Measurements from ENCODE around the gene ZMYND8.
"Not testable (repeated sequence)": the region's sequence is repeated elsewhere in the genome, so short reads cannot be mapped to it uniquely, and the experiment has no call there.

GRCh38 chr20:47288530-47288929 lies 68.0 kb downstream of the ZMYND8 start:
- not testable (repeated sequence) for TF ChIP-seq CTCF (conservative IDR thresholded peaks at IDR 0.05; ENCODE audit: low read depth, low read length); FOS (IDR thresholded peaks at IDR 0.05; ENCODE audit: low read depth, low read length); RCOR1 (IDR thresholded peaks at IDR 0.05; ENCODE audit: insufficient replicate concordance, low read length); POLR2A (IDR thresholded peaks at IDR 0.05; ENCODE audit: low read depth, low read length); CEBPB (IDR thresholded peaks at IDR 0.05; ENCODE audit: low read depth, low read length); SMC3 (IDR thresholded peaks at IDR 0.05; ENCODE audit: low read depth, low read length); USF2 (IDR thresholded peaks at IDR 0.05; ENCODE audit: low read depth, low read length); RAD21 (IDR thresholded peaks at IDR 0.05; ENCODE audit: low read length); CHD1 (IDR thresholded peaks at IDR 0.05; ENCODE audit: low read depth, low read length); MAFK (IDR thresholded peaks at IDR 0.05; ENCODE audit: low read depth, low read length); BHLHE40 (IDR thresholded peaks at IDR 0.05; ENCODE audit: low read depth, low read length); RFX5 (IDR thresholded peaks at IDR 0.05; ENCODE audit: low read depth, low read length); MXI1 (IDR thresholded peaks at IDR 0.05; ENCODE audit: borderline replicate concordance, low read depth, low read length)

All from IMR-90 (cell line).